BE2C (cell line): ENCODE results near the gene CPED1.

ENCODE experiments used
- DNase-seq: peaks from one replicate; pipeline ENCODE4 v3.0.0-alpha.2; 2020
- H3K27me3 ChIP-seq: fragments of 250-450 bp; sonication (Bioruptor Pico); 2 replicates; pipeline ENCODE4 v1.5.1; 2020; ENCODE audit warnings: mild to moderate bottlenecking
- H3K36me3 ChIP-seq: fragments of 250-450 bp; sonication (Bioruptor Pico); 2 replicates; pipeline ENCODE4 v1.5.1; 2020; ENCODE audit warnings: mild to moderate bottlenecking
- H3K4me1 ChIP-seq: fragments of 250-450 bp; sonication (Bioruptor Pico); 2 replicates; pipeline ENCODE4 v1.5.1; 2020
- H3K4me3 ChIP-seq: 2 replicates; pipeline ENCODE4 v1.5.1; 2011; ENCODE audit warnings: low read depth, low read length
- H3K9me3 ChIP-seq: fragments of 250-450 bp; sonication (Bioruptor Pico); 2 replicates; pipeline ENCODE4 v1.5.1; 2020
- CTCF ChIP-seq: IDR thresholded peaks from 2 replicates; pipeline ENCODE4 v1.5.1; 2012; ENCODE audit warnings: mild to moderate bottlenecking, low read depth, low read length

CPED1 gene

GRCh38 chr7:121343302-121343701 is 354.8 kb downstream of the CPED1 start:
- no peak overlapping the region for H3K4me3 ChIP-seq
- H3K27me3 ChIP-seq: 0 out of 2 replicates have a peak, but pooled peaks cover 3% of the 10 kb centered on the region
- DNase-seq: no peak
- no peaks in the 10 kb centered on the region; the same call in 1 of the 2 replicates for H3K36me3 ChIP-seq
- no peaks in the 10 kb centered on the region for H3K9me3 ChIP-seq
- no peak for TF ChIP-seq CTCF
- no peaks in the 10 kb centered on the region for H3K4me1 ChIP-seq

GRCh38 chr7:121344093-121344492 is 355.6 kb downstream of the CPED1 start:
- H3K4me3 ChIP-seq: no peak overlapping the region
- no peaks in the 10 kb centered on the region for H3K9me3 ChIP-seq
- no peaks in the 10 kb centered on the region; the same call in 1 of the 2 replicates for H3K36me3 ChIP-seq
- DNase-seq: no peak
- H3K4me1 ChIP-seq: no peaks in the 10 kb centered on the region
- H3K27me3 ChIP-seq: no peaks in the 10 kb centered on the region
- no peak for TF ChIP-seq CTCF

GRCh38 chr7:121344497-121344896 is 356.0 kb downstream of the CPED1 start:
- H3K4me1 ChIP-seq: no peaks in the 10 kb centered on the region
- TF ChIP-seq CTCF: no peak
- no peaks in the 10 kb centered on the region for H3K27me3 ChIP-seq
- H3K4me3 ChIP-seq: no peak overlapping the region
- H3K36me3 ChIP-seq: no peaks in the 10 kb centered on the region; the same call in 1 of the 2 replicates
- H3K9me3 ChIP-seq: no peaks in the 10 kb centered on the region
- no peak for DNase-seq
